Iris pigment epithelial cell (primary cell): ENCODE data around the gene PLCH1.

ENCODE experiments used
- DNase-seq: peaks from one replicate; pipeline ENCODE4 v3.0.0-alpha.2; 2011; ENCODE audit warnings: low read depth

PLCH1 gene

GRCh38 chr3:155608228-155608920 is 136.5 kb downstream of the PLCH1 start:
- no peak for DNase-seq

GRCh38 chr3:155607761-155608160 is 137.1 kb downstream of the PLCH1 start:
- no peak for DNase-seq

- no peak for DNase-seq
These were observed 139.3 kb downstream of the PLCH1 start for GRCh38 chr3:155605571-155605970.

GRCh38 chr3:155604967-155605366 is 139.9 kb downstream of the PLCH1 start:
- DNase-seq = no peak

GRCh38 chr3:155604126-155604525 is 140.7 kb downstream of the PLCH1 start:
- DNase-seq = no peak

- no peak for DNase-seq
These were observed 141.6 kb downstream of the PLCH1 start for GRCh38 chr3:155603302-155603701.

GRCh38 chr3:155602307-155602706 is 142.6 kb downstream of the PLCH1 start:
- no peak for DNase-seq

GRCh38 chr3:155598671-155599070 is 146.2 kb downstream of the PLCH1 start:
- no peak for DNase-seq

GRCh38 chr3:155596615-155597014 is 148.3 kb downstream of the PLCH1 start:
- no peak for DNase-seq

- no peak for DNase-seq
These were observed 149.5 kb downstream of the PLCH1 start for GRCh38 chr3:155595371-155595770.

- no peak for DNase-seq
These were observed 150.2 kb downstream of the PLCH1 start for GRCh38 chr3:155594526-155595187.

- no peak for DNase-seq
These were observed 157.3 kb downstream of the PLCH1 start for GRCh38 chr3:155587581-155587980.

GRCh38 chr3:155585384-155585783 is 159.5 kb downstream of the PLCH1 start:
- no peak for DNase-seq

GRCh38 chr3:155581579-155581978 is 163.3 kb downstream of the PLCH1 start:
- DNase-seq = no peak

GRCh38 chr3:155572085-155572484 is 172.8 kb downstream of the PLCH1 start:
- DNase-seq = no peak

GRCh38 chr3:155568295-155568694 is 176.6 kb downstream of the PLCH1 start:
- no peak for DNase-seq

GRCh38 chr3:155560594-155560993 is 184.3 kb downstream of the PLCH1 start:
- DNase-seq = no peak

- no peak for DNase-seq
These were observed 184.7 kb downstream of the PLCH1 start for GRCh38 chr3:155560135-155560534.

- DNase-seq = peak; percentile 1
These were observed 188.3 kb downstream of the PLCH1 start for GRCh38 chr3:155556531-155556930.

- no peak for DNase-seq
These were observed 189.3 kb downstream of the PLCH1 start for GRCh38 chr3:155555479-155556060.

GRCh38 chr3:155554777-155555451 is 190.0 kb downstream of the PLCH1 start:
- no peak for DNase-seq

- DNase-seq = no peak
These were observed 191.1 kb downstream of the PLCH1 start for GRCh38 chr3:155553780-155554179.

- DNase-seq = no peak
These were observed 191.5 kb downstream of the PLCH1 start for GRCh38 chr3:155553326-155553725.
